HG03558 (cell line): ENCODE data around the gene GLI2.

Experiments
- ATAC-seq: cut with Tn5 transposase; IDR thresholded peaks from one replicate; pipeline ENCODE4 v1.9.1; 2021; ENCODE audit warnings: moderate number of reproducible peaks; ENCODE audit not compliant: unreplicated experiment; ENCODE audit errors: extremely low read depth

Gene GLI2

DNA sequence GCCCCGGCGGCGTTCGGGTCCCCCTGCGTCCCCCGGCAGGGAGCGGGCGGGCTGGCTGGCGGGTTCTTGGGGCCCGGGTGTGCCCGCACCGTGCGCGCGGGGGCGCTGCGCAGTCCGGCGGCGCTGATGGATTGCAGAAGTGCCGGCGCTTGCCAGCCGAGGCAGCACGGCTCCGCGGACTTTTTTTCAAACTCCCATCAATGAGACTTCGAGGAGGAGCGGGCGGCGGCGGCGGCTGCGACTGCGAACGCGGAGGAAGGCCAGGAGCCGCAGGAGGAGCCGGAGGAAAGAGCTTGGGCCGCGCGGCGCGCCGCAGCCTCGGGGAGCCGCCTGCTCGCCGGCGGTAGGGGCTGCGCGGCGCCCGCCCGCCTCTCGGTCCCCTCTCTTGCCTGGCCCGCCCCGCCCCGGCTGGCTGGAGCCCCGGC is at the start of gene GLI2:
GLI2 (plus strand) TSS at position 123 of the 425 bp plus-strand sequence. CDS start 61,453 bp downstream, outside the sequence.
- ATAC-seq: no peak

GRCh38 chr2:120685974-120686297 is 49.7 kb upstream of the GLI2 start:
- no peak for ATAC-seq

DNA sequence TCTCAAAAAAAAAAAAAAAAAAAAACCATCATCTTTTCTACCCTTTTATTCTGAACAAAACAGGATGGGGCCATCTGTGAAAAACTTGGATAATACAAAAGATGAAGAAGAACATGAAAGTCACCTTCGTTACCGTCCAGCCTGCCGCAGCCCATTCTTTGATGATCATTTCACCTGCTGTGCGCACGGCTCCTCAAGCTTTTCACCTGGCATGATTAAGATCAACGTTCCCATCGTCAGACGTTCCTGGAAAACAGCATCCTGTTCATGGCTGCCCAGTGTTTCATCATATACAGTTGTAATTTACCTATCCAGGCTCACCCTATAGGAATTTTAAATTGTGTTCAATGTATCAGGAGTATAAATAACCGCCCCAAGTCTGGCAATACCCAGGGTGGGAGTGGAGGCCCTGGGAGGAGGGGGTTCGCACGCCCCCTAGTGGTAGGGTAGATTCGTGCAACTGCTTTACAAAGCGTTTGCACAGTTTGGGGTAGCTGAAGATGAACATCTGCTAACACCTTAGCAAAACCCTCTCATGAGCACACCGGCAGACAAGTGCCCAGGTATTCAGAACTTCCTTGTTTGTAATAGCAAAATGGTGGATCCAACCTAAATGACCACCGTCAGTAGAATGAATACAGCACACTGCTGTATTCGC is 49.0 kb upstream of the GLI2 start:
- ATAC-seq: no peak

DNA sequence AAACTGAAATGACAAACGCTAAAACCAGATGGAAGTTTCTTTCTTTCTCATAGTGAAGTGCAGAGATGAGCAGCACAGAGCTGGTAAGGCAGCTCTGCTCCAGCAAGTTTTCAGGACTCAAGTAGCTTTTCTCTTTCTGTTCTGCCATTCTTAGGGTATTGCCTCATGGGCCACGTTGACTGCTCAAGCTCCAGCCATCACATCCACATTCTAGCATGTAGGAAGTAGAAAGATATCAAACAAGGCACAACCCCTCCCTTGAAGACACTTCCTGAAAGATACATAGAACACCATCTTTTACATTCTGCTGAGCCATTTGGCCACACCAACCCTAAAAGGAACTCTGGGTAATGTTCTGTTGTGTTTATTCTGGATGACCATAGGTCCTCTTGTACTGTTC is 48.5 kb upstream of the GLI2 start:
- no peak for ATAC-seq

DNA sequence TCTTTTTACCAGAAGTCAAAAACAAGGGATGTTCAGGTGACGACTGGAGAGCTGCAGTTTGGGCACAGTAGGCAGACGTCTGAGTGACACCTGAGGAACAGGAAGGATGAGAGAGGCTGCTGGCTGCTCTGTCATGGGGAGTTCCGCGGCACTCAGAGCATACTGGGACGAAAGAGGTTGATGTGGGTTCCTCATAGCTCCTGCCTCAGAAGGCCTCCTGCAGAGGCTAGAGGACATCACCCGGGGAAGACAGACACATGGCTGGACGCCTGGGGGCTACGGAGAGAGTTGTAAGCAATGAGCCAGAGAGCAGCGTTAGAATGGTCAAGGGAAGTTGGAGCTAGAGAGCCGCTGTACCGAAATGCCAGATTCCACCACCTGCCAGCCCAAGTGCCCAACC is 45.1 kb upstream of the GLI2 start:
- no peak for ATAC-seq

GRCh38 chr2:120691410-120691809 is 44.3 kb upstream of the GLI2 start:
- no peak for ATAC-seq

- ATAC-seq: no peak
Observed at GRCh38 chr2:120692691-120693090, 43.0 kb upstream of the GLI2 start.

DNA sequence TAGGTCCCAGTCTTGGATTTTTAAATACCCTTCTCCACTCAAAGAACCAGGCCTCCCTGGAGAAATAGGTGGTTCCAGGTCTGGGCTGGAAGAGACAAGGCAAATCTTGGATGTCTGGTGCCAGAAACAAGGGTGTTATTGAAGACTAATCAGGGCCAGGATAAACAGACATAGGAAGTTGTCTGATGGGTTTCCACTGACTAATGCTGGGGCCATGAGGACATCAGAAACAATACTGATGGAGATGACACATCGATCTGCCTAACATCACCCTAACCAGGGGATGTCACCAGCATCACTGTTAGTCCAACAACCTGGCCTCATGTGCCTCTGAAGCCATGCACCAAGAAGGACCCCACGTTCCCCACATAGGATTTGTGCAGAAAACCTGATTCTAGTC is 42.5 kb upstream of the GLI2 start:
- no peak for ATAC-seq

- no peak for ATAC-seq
Observed at GRCh38 chr2:120694034-120694433, 41.6 kb upstream of the GLI2 start.

DNA sequence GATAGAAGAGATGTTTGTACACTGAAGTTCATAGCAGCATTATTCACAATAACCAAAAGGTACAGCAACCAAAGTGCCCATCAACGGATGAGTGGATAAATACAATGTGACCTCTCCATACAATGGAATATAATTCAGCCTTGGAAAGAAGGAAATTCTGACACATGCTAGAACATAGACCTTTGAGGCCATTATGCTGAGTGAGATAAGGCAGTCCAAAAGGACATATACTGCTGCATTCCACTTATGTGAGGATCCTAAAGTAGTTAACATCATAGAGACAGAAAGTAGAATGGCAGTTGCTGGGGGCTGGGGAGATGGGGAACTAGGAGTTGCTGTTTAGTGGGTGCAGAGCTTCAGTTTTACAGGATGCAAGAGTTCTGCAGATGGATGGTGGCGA is 38.2 kb upstream of the GLI2 start:
- no peak for ATAC-seq

DNA sequence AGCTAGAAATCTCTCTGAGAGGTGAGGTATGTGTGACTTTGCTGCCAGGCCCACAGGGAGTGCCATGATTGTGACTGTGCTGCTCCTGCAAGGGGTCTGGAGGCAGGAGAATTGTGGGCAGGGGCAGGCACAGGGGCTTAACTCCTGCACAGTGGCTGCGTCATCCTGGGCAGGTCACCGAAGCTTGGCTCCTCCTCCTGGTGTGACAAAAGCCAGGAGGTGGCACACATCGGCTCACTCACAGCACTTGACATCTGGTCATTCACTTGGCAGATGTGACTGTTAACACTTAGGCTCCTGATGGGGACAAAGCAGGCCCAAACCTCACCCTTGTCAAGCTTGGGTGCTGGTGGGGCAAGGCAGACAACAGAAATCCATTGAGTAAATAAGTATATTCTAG is 36.4 kb upstream of the GLI2 start:
- ATAC-seq: no peak

- ATAC-seq: no peak
Observed at GRCh38 chr2:120700659-120701058, 35.0 kb upstream of the GLI2 start.

DNA sequence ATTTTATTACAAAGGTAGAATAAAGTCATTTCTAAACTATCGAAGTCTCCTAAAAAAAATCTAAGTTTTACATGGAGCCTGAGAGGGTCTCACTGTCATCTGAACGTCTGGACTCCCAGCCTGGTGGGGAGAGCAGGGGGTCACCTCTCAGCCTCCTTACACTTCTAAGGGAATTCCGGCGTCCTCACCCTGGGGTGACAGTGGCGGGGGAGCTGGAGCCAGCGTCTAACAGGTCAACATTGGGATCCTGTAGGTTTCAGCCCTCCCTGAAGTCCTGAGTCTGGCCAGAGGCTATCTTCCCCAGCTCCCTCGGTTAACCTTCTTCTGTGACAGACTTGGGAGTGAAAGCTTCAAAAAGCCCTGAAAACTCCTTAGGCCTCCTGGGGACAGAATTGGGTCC is 34.6 kb upstream of the GLI2 start:
- ATAC-seq: no peak

DNA sequence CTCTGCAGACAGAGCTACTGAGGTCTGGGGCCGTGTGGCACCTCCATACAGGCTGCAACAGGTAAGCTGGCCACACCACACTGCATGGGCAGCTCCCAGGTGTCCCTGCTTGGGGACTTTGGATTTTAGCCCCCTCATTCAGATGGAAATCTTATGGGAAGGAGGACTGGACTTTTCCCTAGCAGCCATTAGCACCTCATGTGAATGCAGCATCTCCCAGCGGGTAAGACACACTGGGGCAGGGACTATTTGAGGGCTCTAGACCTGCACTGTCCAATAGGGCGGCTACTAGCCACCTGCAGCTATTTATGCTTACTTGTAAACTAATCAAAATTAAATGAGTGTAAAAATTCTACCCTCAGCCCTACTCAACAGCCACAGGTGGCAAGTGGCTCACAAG is 34.2 kb upstream of the GLI2 start:
- ATAC-seq: no peak

GRCh38 chr2:120702061-120702460 is 33.6 kb upstream of the GLI2 start:
- ATAC-seq: no peak

- ATAC-seq: no peak
Observed at GRCh38 chr2:120702801-120703200, 32.9 kb upstream of the GLI2 start.

- no peak for ATAC-seq
Observed at GRCh38 chr2:120703330-120703994, 32.2 kb upstream of the GLI2 start.

DNA sequence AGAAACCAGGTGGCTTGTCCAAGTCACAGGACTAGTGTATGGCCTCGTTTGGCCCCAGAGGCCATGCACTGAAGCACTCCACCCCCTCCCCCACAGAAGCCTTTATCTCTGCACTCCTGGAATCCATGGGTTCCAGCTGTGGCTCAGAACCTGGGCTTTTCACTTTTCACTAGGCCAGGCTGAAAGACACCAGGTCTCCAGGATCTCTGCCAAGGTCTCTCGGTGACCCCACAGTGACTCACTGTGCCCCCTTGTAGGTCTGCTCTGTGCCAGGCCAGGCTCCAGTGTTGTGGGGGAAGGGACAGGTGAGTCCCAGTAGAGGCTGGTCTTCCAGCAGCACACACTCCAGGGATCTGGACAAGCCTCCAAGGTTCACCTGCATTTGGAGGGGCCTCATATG is 31.0 kb upstream of the GLI2 start:
- ATAC-seq: no peak

DNA sequence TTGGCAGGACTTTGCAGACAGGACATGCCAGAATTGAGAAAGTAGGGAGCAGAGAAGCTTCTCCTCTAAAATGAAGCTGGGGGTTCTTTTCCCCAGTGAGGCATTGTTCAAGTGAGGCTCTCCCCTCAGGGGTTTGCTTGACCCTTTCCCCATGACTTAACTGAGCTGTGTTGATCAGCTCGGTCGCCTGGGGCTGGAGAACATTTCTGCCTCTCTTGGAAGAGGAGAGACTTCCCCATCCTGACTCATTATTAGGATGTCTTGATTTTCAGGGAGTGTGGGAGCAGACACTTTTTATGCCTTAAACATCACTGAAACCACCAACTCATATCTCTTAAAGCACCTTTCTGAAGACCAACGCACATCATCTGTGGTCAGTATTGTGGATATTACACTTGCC is 27.9 kb upstream of the GLI2 start:
- no peak for ATAC-seq

GRCh38 chr2:120708944-120709607 is 26.6 kb upstream of the GLI2 start:
- ATAC-seq: no peak

- no peak for ATAC-seq
Observed at GRCh38 chr2:120709608-120710041, 26.0 kb upstream of the GLI2 start.

DNA sequence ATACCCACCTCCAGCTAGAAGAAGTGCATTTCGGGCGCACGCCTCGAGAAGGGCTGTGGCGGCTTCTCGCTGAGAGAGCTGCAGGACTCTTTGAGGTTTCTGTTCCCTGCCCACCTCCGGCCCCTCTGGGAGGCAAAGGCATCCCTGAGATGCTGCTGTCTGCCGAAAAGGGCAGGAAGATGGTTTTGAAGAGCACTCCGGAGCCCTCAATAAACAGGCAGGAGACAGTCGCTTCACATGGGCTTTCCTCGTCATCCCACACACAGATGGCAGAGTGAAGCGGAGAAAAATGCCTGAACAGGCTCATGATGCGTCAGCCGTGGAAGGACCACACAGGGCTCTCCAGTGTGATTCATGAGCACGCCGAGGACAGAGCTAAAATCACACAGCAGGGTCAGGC is 25.4 kb upstream of the GLI2 start:
- ATAC-seq: no peak
